Measurements from ENCODE around the gene CLCN2. TPM values are rescaled to one million over a fixed set of nuclear protein-coding genes. Genes with fewer than 3 reads are reported as not detected.

CLCN2 gene
- total and polyA plus RNA-seq, 2 of the 8 experiments (the other 6 are each of a cell fraction or from before 2014, with no cell fraction given): 13.7 to 16.1 TPM

- Histone ChIP-seq H3K23ac (ENCODE audit: insufficient read length) (no peak overlapping the region), H2AK5ac (ENCODE audit: low read depth, low read length) (no peak overlapping the region), H3K79me2 (ENCODE audit: control insufficient read depth in 1 of 2, insufficient read depth in 2 of 2, low read length in 2 of 2) (peaks cover 0 to 6% of the 10 kb centered on the region in 2 experiments; a peak in 1 of 4 replicates), H4K20me1 (replicated peaks in 1 of 2; ENCODE audit: control insufficient read depth in 1 of 2, insufficient read depth in 2 of 2, low read length in 2 of 2) (peaks cover 18 to 22% of the 10 kb centered on the region in 2 experiments), H4K91ac (replicated peaks; ENCODE audit: insufficient read length, low read length) (no peak overlapping the region), H3K4ac (replicated peaks; ENCODE audit: insufficient read length, low read depth, low read length) (no peak overlapping the region), H3K36me3 (ENCODE audit: control insufficient read depth in 2 of 4, insufficient read depth in 4 of 4, low read length in 3 of 4) (peaks cover 75 to 99% (median 92%) of the 10 kb centered on the region in 4 experiments), H3K4me1 (replicated peaks in 1 of 4; ENCODE audit: control insufficient read depth in 3 of 4, insufficient read depth in 4 of 4, low read length in 3 of 4) (no peaks in the 10 kb centered on the region), H4K8ac (ENCODE audit: extremely low read depth, insufficient read depth, low read length) (no peak overlapping the region), H3K9ac (replicated peaks in 1 of 4; ENCODE audit: extremely low read depth in 1 of 4, low read depth in 3 of 4, low read length in 3 of 4) (no peak overlapping the region), H4K5ac (ENCODE audit: insufficient read length, low read depth, low read length) (no peak overlapping the region), H2BK5ac (ENCODE audit: low read depth, low read length) (no peak overlapping the region), H3K23me2 (ENCODE audit: low read depth, low read length) (no peaks in the 10 kb centered on the region), H3K4me2 (ENCODE audit: insufficient read depth in 1 of 2, low read depth in 2 of 2, low read length in 2 of 2) (no peak overlapping the region), H2BK12ac (ENCODE audit: low read depth, low read length) (no peak overlapping the region), H3K56ac (replicated peaks; ENCODE audit: insufficient read length, low read depth, low read length) (no peak overlapping the region), H2BK20ac (ENCODE audit: low read length) (no peak overlapping the region), H3K4me3 (ENCODE audit: extremely low read depth in 1 of 4, insufficient read depth in 2 of 4, low read depth in 3 of 4, low read length in 4 of 4) (no peak overlapping the region), H3K79me1 (ENCODE audit: low read depth, low read length) (peaks cover 2% of the 10 kb centered on the region; the same call in 1 of the 2 replicates), H2BK15ac (ENCODE audit: low read length) (no peak overlapping the region), H3K14ac (ENCODE audit: insufficient read length) (no peak overlapping the region), H3K18ac (ENCODE audit: extremely low read depth, low read length) (no peak overlapping the region), H2AFZ (ENCODE audit: low read length) (no peak overlapping the region), H3K27ac (ENCODE audit: low read depth, low read length) (no peak overlapping the region), H2BK120ac (replicated peaks; ENCODE audit: low read depth, low read length) (no peak overlapping the region), H3K27me3 (replicated peaks in 1 of 4; ENCODE audit: control insufficient read depth in 3 of 4, extremely low read depth in 1 of 4, insufficient read depth in 3 of 4, low read length in 3 of 4) (no peaks in the 10 kb centered on the region), H3K9me3 (ENCODE audit: insufficient read depth in 2 of 2, low read depth in 1 of 2, low read length in 1 of 2) (no peaks in the 10 kb centered on the region)
- ChIA-PET POLR2A (ENCODE audit: partially characterized antibody) (interaction anchor here (0.8 to 9.8 kb wide), 13 partner anchors 8 to 80 kb away, joined by 3 to 148 read pairs (median 7); partner anchors contain the start of genes EIF4G1 and FAM131A), CTCF (ENCODE audit: partially characterized antibody) (interaction anchor here (0.7 to 1.3 kb wide), 5 partner anchors 9 to 244 kb away, joined by 3 to 7 read pairs (median 3); no protein-coding TSS in a partner anchor)
- WGBS, 2 experiments (ENCODE audit: extremely low coverage in 1 of 2, insufficient coverage in 1 of 2, insufficient read length in 1 of 2, insufficient replicate concordance in 2 of 2, low coverage in 1 of 2, low lambda C conversion rate in 2 of 2, missing lambda C conversion rate in 1 of 2): 93% methylated on average over 6 of the region's 6 CpGs; no CpG with 5 or more reads in 1 of the 2 experiments
- DNase-seq (ENCODE audit: low read depth in 1 of 2, low spot score in 2 of 2): no peak
- FAIRE-seq: no peak
Measured at GRCh38 chr3:184325715-184326369, 35.6 kb downstream of the CLCN2 start.
